ENCODE measurements around the gene CEP290. TPM values are rescaled to one million over a fixed set of nuclear protein-coding genes. Genes with fewer than 3 reads are reported as not detected.

Gene CEP290
- total RNA-seq, 6 donors from 2014 or later = 10.6 to 110 (median 20.1) TPM

DNA sequence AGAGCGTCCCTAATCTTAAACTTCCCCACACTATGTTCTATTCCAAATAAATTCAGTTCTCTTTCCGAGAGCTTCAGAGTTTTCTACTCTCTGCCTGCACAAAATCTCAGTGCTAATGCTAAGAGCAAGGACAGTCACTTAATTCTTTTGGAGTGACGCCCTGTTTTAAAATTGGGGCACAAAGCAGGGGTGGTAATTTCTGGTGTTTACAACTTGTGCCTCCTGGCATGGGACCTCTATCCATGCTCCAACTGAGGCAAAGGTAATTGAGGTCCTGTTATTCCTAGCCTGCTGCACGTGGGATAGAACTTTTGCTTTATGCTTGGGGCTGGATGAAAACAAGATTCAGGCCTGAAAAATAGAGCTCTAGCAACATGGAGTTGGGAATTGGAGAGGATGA lies 135.5 kb downstream of the CEP290 start:
- TF ChIP-seq POLR2AphosphoS5 (IDR thresholded peaks at IDR 0.05) (no peak), EP300 (IDR thresholded peaks at IDR 0.05) (no peak), POLR2A (IDR thresholded peaks at IDR 0.05) (no peak)
- TF ChIP-seq, protein P1, sequence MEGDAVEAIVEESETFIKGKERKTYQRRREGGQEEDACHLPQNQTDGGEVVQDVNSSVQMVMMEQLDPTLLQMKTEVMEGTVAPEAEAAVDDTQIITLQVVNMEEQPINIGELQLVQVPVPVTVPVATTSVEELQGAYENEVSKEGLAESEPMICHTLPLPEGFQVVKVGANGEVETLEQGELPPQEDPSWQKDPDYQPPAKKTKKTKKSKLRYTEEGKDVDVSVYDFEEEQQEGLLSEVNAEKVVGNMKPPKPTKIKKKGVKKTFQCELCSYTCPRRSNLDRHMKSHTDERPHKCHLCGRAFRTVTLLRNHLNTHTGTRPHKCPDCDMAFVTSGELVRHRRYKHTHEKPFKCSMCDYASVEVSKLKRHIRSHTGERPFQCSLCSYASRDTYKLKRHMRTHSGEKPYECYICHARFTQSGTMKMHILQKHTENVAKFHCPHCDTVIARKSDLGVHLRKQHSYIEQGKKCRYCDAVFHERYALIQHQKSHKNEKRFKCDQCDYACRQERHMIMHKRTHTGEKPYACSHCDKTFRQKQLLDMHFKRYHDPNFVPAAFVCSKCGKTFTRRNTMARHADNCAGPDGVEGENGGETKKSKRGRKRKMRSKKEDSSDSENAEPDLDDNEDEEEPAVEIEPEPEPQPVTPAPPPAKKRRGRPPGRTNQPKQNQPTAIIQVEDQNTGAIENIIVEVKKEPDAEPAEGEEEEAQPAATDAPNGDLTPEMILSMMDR (IDR thresholded peaks at IDR 0.05) = no peak
- ATAC-seq (ENCODE audit: low FRiP score in 2 of 2) = no peak
- H3K4me3 ChIP-seq = no peak overlapping the region
- H3K4me1 ChIP-seq = no peaks in the 10 kb centered on the region
- H3K9me3 ChIP-seq = peaks cover 0 to 7% (median 1%) of the 10 kb centered on the region in 4 donors
- H3K27me3 ChIP-seq = no peaks in the 10 kb centered on the region
- H3K36me3 ChIP-seq = no peaks in the 10 kb centered on the region
- no peak for DNase-seq
- WGBS, 2 donors = 90% methylated on average over 4 of the region's 4 CpGs
- H3K27ac ChIP-seq = no peak overlapping the region

DNA sequence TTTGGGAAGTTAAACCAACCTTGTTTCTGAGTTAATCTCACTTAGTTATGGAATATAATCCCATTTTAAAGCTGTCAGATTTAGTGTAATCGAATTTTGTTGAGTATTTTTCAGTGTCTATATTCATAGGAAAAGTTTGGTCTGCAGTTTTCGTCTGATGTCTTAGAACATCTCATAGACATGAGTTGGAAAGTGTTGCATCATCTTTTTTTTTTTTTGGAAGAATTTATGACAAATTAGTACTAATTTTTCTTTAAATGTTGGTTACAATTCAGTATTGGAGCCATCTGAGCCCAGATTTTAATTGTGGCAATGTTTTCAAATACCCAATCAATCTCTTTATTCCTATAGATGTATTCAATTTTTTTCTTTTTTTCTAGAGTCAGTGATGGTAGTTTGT lies 140.6 kb downstream of the CEP290 start:
- Histone ChIP-seq H3K27ac (no peak overlapping the region), H3K4me3 (no peak overlapping the region), H3K9me3 (peaks cover 0 to 7% (median 1%) of the 10 kb centered on the region in 4 donors), H3K27me3 (no peaks in the 10 kb centered on the region), H3K36me3 (no peaks in the 10 kb centered on the region), H3K4me1 (no peaks in the 10 kb centered on the region)
- no peak for DNase-seq
- 79 to 90% methylated on average over 2 of the region's 2 CpGs for WGBS, 2 donors
- TF ChIP-seq POLR2AphosphoS5 (IDR thresholded peaks at IDR 0.05) = no peak
- ATAC-seq (ENCODE audit: low FRiP score in 2 of 2) = no peak

Small RNA genes within 50 kb of the gene (small RNA-seq; reads per million reads assigned to genes)
- gene RNA5SP364 = 0 reads per million in 4 donors

Other genes starting within 250 kb of the CEP290 start
- under 1 TPM in 2 of 6 donors, not detected in 4; 0.07 to 0.11 TPM for gene C12orf50, start 112.7 kb downstream of the CEP290 start, total RNA-seq
- 10 to 100 TPM in 4 of 6 donors, 1 to 10 TPM in 2; 4.2 to 18.3 (median 15.3) TPM for gene TMTC3, start 219 bp upstream of the CEP290 start, total RNA-seq

Data from upper lobe of left lung (tissue), 6 donors.